ENCODE data around the gene C5AR1.
A peak's percentile ranks its signal among the peaks of the same experiment; 100 is the strongest.
"Not testable (repeated sequence)": the region's sequence is repeated elsewhere in the genome, so short reads cannot be mapped to it uniquely, and the experiment has no call there.

C5AR1 gene

GRCh38 chr19:47309608-47310007 is at the start of gene C5AR1:
C5AR1 (plus strand) TSS chr19:47309861; CDS start chr19:47309896, 35 bp downstream.
- DNase-seq (ENCODE audit: low read depth), result no peak

- no peak for DNase-seq (ENCODE audit: low read depth)
These were observed 49.2 kb upstream of the C5AR1 start for GRCh38 chr19:47260476-47260875.

GRCh38 chr19:47261946-47262793 is 47.5 kb upstream of the C5AR1 start:
- not testable (repeated sequence) for DNase-seq (ENCODE audit: low read depth)

GRCh38 chr19:47264629-47265028 is 45.0 kb upstream of the C5AR1 start:
- DNase-seq (ENCODE audit: low read depth), result no peak

GRCh38 chr19:47266401-47266941 is 43.2 kb upstream of the C5AR1 start:
- DNase-seq (ENCODE audit: low read depth), result no peak

- no peak for DNase-seq (ENCODE audit: low read depth)
These were observed 42.3 kb upstream of the C5AR1 start for GRCh38 chr19:47267350-47267759.

GRCh38 chr19:47268028-47268427 is 41.6 kb upstream of the C5AR1 start:
- no peak for DNase-seq (ENCODE audit: low read depth)

GRCh38 chr19:47269596-47269995 is 40.1 kb upstream of the C5AR1 start:
- DNase-seq (ENCODE audit: low read depth), result no peak

- no peak for DNase-seq (ENCODE audit: low read depth)
These were observed 39.3 kb upstream of the C5AR1 start for GRCh38 chr19:47270408-47270807.

- DNase-seq (ENCODE audit: low read depth), result no peak
These were observed 37.7 kb upstream of the C5AR1 start for GRCh38 chr19:47271949-47272348.

GRCh38 chr19:47272448-47273312 is 37.0 kb upstream of the C5AR1 start:
- DNase-seq (ENCODE audit: low read depth), result no peak

- peak; percentile 84 for DNase-seq (ENCODE audit: low read depth)
These were observed 36.2 kb upstream of the C5AR1 start for GRCh38 chr19:47273313-47274070.

GRCh38 chr19:47274071-47274890 is 35.4 kb upstream of the C5AR1 start, which contains the start of gene INAFM1:
INAFM1 (plus strand) TSS chr19:47274885; CDS start chr19:47274920, 35 bp downstream.
- peak; percentile 97 for DNase-seq (ENCODE audit: low read depth)

GRCh38 chr19:47274891-47275761 is 34.5 kb upstream of the C5AR1 start:
- no peak for DNase-seq (ENCODE audit: low read depth)

- DNase-seq (ENCODE audit: low read depth), result no peak
These were observed 33.7 kb upstream of the C5AR1 start for GRCh38 chr19:47275791-47276461.

GRCh38 chr19:47276513-47276912 is 33.1 kb upstream of the C5AR1 start:
- DNase-seq (ENCODE audit: low read depth), result not testable (repeated sequence)

- DNase-seq (ENCODE audit: low read depth), result no peak
These were observed 29.4 kb upstream of the C5AR1 start for GRCh38 chr19:47280183-47280797.

GRCh38 chr19:47283405-47284059 is 26.1 kb upstream of the C5AR1 start:
- no peak for DNase-seq (ENCODE audit: low read depth)

Data from T-helper 22 cell (primary cell).